GM12892 (cell line): ENCODE measurements around the gene PSMC6. TPM values are rescaled to one million over a fixed set of nuclear protein-coding genes. Genes with fewer than 3 reads are reported as not detected.

Source experiments
- DNase-seq: peaks from one replicate; pipeline ENCODE4 v3.0.0; 2011; ENCODE audit not compliant: insufficient read length
- FAIRE-seq: peaks from 2 replicates; lab custom pipeline; 2011; peaks lifted over from hg19 to GRCh38; lab: Jason Lieb, UNC
- POLR2A ChIP-seq: IDR thresholded peaks from 2 replicates; pipeline ENCODE4 v1.6.1; 2011; ENCODE audit warnings: low read depth, low read length, control low read depth
- POLR2AphosphoS5 ChIP-seq: IDR thresholded peaks from 2 replicates; pipeline ENCODE4 v1.6.1; 2011; ENCODE audit warnings: low read depth, low read length, control low read depth
- TAF1 ChIP-seq: IDR thresholded peaks from 2 replicates; pipeline ENCODE4 v1.6.1; 2011; ENCODE audit warnings: low read depth, mild to moderate bottlenecking, control low read depth, low read length, borderline replicate concordance
- polyA plus RNA-seq: library from polyadenylated mRNA; unstranded; fragments of >200 nt; gene quantifications from one replicate; pipeline ENCODE4 v1.2.1, GENCODE V29; 2012; ENCODE audit warnings: missing spikeins, inconsistent platforms; ENCODE audit not compliant: missing spikeins

PSMC6 gene
- polyA plus RNA-seq, result 86.3 TPM

DNA sequence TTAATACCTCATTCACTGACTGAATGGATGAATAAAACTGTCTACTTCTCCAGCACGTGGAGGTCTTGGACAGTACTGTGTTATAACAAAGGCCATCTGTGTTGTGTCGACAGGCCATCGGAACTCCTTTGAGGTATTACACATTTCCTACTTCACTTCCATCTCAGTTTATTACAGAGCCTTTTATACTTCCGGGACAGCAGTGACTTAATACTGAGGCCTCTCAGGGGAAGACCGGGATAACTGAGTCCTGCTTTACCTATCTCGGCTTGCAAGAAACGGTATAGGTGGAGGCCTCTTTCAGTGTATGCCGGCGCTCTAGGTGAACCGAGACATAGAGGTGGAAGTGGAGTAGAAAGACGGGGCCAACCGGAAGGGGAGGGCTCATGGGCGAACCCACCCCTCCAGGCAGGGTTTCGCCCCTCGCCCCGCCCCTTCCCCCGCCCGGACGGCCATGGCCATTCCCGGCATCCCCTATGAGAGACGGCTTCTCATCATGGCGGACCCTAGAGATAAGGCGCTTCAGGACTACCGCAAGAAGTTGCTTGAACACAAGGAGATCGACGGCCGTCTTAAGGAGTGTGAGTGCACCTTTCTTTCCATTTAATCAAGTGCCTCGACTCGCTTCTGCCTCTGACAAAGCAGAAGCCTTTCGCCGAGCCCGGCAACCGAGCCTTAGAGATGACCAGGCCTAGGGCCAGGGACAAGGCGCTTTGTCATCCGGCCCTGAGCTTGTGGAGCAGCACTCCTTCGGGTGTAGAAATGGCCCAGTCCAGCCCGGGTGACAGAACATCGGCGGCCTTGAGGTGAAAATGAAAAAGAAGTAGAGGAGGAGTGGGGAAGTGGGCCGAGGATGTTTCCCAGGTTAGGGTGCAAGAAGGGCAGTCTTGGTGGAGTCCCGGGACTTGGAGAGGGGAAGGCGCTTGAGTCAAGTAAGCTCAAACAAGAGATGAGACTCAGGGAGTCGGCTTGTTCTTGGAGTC is at the start of gene PSMC6:
Gene PSMC6 (plus strand): TSS at position 477 of the 983 bp plus-strand sequence. CDS start 20 bp downstream, at position 497.
- DNase-seq (peak; percentile 78), FAIRE-seq (peak; percentile 100)
- TF ChIP-seq POLR2AphosphoS5 (peak; percentile 84), POLR2A (peak; percentile 84), TAF1 (peak; percentile 87; the same call in 1 of the 2 replicates)

- TF ChIP-seq TAF1, result no peak
- TF ChIP-seq POLR2AphosphoS5, result no peak
- TF ChIP-seq POLR2A, result no peak
- FAIRE-seq (no peak), DNase-seq (no peak)
Observed at GRCh38 chr14:52660325-52660724, 46.7 kb upstream of the PSMC6 start.

DNA sequence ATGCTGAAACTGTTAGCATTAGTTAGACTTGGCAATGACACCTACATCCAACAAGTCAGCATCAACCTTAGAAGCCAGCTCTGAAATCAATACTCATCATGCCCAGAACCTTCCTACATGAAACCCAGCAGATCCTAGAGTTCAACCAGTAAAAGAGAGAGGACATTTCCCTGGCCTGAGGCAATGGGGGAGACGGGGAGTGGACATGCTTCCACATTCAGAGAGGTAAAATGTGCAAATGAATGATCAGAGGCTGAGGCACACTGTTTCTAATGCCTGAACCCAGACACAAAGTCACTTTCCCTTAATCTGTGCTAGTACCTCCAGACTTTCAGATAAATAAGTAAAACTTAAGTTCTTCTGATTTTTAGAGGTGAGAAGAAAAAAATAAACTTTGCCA is 46.2 kb upstream of the PSMC6 start:
- peak; percentile 78 for FAIRE-seq
- TF ChIP-seq POLR2A (no peak), POLR2AphosphoS5 (no peak), TAF1 (no peak)
- no peak for DNase-seq

DNA sequence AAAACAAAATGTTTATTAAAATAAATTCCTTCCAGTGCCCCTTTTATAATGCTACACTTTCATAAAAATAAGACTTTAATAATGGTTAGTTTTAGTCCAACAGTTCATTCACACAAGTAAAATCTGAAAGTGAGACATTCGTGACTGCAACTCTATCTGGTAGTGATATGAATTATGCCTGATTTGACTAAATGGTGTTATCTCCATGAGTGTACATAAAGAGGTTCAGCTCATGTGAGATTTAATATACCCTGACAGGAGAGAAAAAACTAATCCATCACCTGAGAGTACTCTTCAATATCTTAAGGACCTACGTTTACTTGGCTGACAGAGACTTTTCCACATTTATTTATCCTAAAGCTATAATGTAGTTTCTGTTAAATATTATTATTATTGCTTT is 45.7 kb upstream of the PSMC6 start:
- TF ChIP-seq POLR2A, result no peak
- TF ChIP-seq POLR2AphosphoS5, result no peak
- no peak for TF ChIP-seq TAF1
- FAIRE-seq (peak; percentile 70), DNase-seq (no peak)

GRCh38 chr14:52663850-52664249 is 43.1 kb upstream of the PSMC6 start:
- FAIRE-seq (no peak), DNase-seq (no peak)
- TF ChIP-seq POLR2A, result no peak
- no peak for TF ChIP-seq POLR2AphosphoS5
- TF ChIP-seq TAF1, result no peak

DNA sequence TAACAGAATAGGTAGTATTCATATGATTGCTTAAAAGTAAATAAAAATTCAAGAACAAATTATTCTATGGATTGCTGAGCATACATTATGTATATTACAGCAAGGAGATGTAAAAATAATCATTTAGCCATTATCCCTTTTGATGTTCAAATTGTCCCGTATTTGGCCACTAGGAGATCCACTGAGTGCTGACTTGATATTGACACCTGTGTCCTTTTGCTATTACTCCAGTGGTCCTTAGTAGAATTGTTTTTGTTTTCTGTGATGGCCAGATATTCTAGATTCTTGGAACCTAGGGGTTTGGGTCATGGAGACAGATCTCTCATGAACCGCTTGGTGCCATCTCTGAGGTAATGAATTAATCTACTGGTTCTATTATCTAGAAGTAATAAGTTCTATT is 28.4 kb upstream of the PSMC6 start:
- TF ChIP-seq POLR2AphosphoS5 (no peak), POLR2A (no peak), TAF1 (no peak)
- FAIRE-seq (peak; percentile 73), DNase-seq (no peak)

- DNase-seq (no peak), FAIRE-seq (no peak)
- TF ChIP-seq POLR2A (no peak), POLR2AphosphoS5 (no peak), TAF1 (no peak)
Observed at GRCh38 chr14:52683985-52684520, 22.9 kb upstream of the PSMC6 start.

GRCh38 chr14:52686176-52686575 is 20.8 kb upstream of the PSMC6 start:
- TF ChIP-seq TAF1, result no peak
- TF ChIP-seq POLR2AphosphoS5, result no peak
- no peak for TF ChIP-seq POLR2A

DNA sequence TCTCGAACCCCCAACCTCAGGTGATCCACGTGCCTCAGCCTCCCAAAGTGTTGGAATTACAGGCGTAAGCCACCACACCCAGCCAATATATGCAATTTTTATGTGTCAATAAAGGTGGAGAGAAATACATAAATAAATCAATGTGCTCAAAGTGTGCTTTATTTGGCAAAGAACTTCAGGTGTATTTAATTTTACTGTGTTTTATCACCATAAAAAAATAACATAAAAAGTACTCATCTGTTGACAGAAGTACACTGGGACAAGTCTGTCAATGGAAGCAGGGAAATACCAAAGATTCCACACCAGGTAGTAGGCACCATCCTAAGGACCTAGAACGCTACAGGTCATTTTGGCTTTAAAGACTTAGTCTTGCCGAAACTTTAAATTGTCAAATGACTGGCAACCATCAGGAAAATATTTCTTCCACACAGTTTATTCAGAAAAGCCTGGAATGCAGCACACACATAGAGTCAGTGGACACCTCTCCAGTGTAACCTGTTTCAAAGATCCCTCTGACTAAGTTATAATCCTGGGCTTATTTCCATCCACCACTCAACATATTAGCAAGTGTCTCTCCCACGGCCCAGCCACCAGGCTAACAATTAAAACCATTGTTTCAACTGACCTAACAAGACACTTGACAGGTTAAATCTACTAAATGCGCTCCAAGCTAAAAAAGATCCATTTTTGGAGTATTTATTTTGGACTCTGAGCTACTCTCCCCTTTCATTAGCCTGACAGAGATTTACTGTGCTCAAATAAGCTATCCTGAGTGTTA is 15.8 kb upstream of the PSMC6 start:
- no peak for FAIRE-seq
- TF ChIP-seq POLR2AphosphoS5, result no peak
- TF ChIP-seq TAF1, result no peak
- TF ChIP-seq POLR2A, result no peak
- DNase-seq, result no peak

More at GRCh38 chr14:52686176-52686575, 20.8 kb upstream of the PSMC6 start:
- DNase-seq (no peak), FAIRE-seq (no peak)

GRCh38 chr14:52692248-52692962 is 14.6 kb upstream of the PSMC6 start:
- DNase-seq, result no peak
- TF ChIP-seq TAF1 (no peak), POLR2A (no peak), POLR2AphosphoS5 (no peak)
- FAIRE-seq, result no peak

DNA sequence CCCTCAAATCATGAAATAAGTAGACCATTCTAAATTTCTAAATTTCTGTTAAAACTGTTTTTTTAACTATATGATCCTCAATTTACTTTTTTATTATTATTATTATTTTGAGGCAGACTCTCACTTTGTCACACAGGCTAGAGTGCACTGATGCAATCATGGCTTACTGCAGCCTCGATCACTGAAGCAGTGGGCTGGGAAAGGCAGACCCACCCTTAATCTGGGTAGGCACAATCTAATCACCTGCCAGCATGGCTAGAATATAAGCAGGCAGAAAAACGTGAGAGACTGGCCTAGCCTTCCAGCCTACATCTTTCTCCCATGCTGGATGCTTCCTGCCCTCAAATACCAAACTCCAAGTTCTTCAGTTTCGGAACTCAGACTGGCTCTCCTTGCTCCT is 14.0 kb upstream of the PSMC6 start:
- TF ChIP-seq POLR2A, result no peak
- TF ChIP-seq POLR2AphosphoS5, result no peak
- no peak for TF ChIP-seq TAF1
- DNase-seq (no peak), FAIRE-seq (no peak)

- FAIRE-seq, result no peak
- TF ChIP-seq TAF1 (no peak), POLR2A (no peak), POLR2AphosphoS5 (no peak)
- DNase-seq, result no peak
Observed at GRCh38 chr14:52693532-52693931, 13.5 kb upstream of the PSMC6 start.
